GM04504 (cell line): ENCODE results near the gene CEP63.
"Not testable (repeated sequence)": the region's sequence is repeated elsewhere in the genome, so short reads cannot be mapped to it uniquely, and the experiment has no call there.

ENCODE experiments used
- DNase-seq: peaks from one replicate; pipeline ENCODE4 v3.0.0-alpha.2; 2012; ENCODE audit warnings: low read depth

CEP63 gene

DNA sequence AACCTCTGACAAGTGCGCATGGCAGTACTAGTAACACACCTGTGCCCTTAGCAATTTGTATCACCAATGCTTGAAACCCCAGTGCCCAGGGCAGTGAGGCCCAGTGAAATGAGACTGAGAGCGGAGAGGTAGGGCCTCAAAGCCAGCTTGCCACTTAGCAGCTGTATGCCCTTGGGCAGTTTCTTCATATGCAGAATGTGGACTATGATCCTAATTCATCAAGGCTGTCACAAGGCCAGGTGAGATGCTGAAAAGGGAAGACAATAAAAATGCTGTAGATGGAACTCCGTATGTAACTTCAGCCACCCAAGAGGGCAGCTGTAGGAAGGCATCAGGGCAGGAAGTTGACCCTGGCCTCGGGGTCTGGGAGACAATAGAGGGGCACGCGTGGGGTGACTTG is 90.6 kb downstream of the CEP63 start:
- DNase-seq = no peak

DNA sequence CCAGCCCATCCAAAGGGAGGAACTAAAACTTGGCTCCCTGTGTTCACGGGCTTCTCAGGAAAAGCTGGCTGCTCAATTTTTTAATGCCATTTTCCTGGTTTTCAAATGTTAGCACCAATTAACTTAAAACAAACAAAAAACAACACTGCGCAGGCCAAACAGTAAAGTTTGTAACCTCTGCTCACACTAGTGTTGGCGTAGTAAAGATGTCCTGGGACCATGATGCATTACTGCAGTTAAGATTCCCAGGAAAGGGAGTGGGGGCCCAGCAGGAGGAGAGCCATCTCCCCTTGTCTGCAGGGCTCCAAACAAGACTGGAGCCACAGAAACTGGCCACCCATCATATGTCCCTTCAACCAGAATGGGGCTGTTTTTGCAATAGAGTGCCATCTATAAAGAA is 91.0 kb downstream of the CEP63 start:
- DNase-seq = no peak

DNA sequence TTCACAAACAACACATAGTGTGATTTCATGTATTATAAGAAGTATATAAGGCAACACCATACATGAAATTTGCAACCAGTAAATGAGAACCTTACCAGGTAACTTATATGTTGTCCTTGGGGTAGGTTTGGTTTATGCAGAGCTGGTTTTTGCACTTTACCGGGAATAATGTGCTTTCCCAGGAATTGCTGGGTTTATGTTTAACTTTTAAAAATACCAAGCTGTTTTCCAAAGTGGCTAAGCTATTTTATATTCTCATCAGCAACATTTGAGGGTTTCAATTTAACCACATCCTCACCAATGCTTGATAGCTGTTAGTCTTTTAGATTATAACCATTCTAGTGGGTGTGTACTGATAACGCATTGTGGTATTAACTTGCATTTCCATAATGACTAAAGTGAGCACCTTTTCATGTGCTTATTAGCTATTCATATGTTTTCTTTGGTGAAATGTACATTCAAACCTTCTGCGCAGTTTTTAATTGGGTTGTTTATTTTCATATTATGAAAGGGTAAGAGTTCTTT is 93.3 kb downstream of the CEP63 start:
- no peak for DNase-seq

DNA sequence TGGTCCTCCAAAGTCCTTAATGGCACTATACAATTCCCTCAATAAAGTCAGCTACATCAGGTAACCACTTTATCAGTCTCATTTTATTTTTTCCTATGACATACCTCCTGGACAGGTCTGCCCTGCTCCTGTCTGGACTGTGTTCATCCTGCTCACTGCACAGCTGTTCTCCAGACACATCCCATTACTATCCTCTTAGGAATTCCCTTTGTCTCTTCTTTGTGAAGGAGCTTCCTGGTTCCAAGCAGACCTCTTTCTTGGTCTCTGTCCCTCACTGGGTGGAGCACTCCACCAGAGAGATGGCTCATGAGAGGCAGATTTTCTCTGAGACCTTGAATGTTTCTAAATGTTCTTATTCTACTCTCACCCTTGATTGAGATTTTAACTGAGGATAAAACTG is 104.9 kb downstream of the CEP63 start:
- peak; percentile 3 for DNase-seq

DNA sequence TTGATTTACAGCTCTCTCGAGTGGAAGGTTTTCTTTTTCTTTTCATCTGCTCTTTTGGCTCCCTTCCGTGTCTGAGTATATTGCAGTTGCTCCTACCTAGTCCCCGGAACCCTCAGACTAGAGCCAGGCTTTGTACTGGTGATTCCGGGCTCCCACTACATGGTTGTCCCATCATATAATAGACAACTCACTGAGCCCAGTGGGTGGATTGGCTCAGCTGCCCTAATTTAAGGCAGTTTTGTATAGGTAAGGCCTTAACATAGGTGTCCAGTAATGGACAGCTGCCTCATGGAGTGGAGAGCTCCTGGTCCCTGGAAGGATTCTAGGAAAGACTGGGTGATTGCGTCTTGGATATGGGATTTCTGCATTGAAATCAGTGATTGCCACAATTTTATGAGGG is 106.9 kb downstream of the CEP63 start:
- no peak for DNase-seq

DNA sequence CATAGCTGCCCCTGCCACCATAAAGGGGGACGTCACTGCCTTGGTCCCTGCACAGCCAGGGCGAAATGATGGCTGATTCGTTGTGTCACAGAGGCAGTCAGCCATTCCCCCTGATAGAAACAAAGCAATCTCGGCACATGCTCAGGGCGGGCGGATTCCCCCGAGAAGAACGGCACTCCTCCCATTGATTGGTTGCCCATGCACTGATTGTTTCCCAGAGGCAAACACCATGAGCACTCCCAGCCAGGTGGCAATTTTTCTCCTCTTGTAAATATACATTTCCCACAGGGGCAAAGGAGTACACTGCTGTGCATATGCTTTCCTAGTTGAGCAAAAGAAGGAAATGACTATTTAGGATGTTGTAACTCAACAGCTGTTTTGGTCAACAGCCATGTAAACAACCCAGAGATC is 108.5 kb downstream of the CEP63 start:
- DNase-seq = no peak

DNA sequence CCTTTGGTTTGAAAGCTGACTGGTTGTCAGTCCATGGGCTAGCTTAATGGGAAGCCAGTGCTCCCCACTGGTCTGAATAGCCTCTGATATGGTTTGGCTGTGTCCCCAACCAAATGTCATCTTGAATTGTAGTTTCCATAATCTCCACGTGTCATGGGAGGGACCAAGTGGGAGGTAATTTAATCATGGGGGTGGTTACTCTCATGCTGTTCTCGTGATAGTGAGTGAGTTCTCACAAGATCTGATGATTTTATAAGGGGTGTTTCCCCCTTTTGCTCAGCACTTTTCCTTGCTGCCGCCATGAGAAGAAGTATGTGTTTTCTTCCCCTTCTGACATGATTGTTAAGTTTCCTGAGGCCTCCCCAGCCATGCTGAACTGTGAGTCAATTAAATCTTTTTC is 109.1 kb downstream of the CEP63 start:
- not testable (repeated sequence) for DNase-seq

DNA sequence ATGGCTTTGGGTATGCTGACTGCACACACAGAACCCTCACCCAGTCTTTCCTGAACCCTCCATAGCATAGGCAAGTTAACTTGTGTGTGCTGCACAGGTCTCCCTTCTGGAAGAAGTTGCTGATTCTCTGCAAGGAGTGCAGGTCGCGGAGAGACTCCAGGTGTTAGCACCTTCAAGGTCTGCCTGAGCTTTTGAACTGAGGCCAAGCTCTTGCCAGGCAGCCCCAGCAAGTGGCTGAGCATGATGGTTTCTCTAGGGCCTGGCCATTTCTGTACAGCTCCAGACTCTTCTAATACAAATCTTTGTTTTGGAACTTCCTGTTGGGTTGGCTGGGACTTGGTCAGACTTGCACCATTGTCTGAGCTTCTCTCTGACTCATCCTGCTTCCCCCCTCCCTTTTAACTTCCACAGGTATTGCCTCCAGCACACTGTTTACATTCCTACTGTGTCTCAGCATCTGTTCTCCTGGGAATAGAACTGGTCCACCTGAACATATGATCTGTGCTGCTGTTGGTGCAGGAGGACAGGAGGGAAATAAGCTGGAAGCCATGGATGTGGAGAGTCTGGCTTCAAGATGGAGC is 111.6 kb downstream of the CEP63 start:
- DNase-seq = no peak

DNA sequence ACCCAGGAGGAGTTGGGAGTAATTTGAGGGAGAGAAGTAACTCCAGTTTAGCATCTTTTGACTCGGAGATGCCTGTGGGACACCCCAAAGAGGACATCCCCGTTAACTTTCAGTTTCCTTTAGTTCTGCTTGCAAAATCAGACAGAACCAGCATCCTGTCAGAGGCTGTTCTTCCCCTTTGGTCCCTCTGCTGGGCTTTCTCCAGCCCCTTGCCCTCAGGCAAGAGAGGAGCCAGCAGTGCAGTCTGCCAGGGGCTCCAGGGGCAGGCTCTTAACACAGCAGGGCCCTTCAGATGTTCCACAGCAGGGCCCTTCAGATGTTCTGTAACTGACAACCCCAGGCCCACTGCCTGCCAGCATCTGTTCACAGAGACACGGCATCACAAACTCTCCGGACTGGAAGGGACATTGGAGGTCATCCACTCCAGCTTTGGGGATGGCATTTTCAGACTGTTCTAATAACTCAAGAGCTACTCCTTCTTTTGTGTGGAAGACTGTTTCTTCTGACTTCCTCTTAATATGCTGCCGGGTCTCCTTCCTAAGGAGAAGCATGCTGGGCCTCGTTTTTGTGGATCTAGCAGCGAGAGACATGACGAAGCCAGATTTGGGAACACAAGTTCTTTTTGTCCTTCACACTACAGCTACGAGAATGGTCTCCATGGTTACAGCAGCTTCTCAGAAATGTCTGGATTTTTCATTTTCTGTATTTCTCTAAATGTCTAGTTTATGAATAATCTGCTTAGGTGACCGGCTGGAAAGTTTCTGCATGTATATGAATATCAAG is 113.1 kb downstream of the CEP63 start:
- no peak for DNase-seq

DNA sequence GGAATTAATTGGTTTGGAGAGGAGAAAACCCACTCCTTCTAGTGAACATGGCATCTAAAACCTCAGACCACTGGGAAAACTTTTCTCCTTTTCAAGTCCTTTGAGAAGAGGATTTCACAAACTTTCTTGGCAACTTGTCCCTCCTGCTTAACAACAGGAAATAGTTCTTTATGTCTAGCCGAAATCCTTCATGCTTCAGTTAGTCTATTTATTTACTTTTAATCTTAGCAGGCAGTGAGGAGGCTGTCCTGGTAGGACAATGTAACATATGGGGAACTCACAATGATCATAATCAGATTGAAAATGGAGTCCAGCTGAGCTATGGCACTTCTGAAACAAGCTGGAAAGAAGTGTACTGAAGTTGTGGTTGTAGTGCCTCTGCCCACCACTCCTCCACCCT is 114.3 kb downstream of the CEP63 start:
- no peak for DNase-seq

DNA sequence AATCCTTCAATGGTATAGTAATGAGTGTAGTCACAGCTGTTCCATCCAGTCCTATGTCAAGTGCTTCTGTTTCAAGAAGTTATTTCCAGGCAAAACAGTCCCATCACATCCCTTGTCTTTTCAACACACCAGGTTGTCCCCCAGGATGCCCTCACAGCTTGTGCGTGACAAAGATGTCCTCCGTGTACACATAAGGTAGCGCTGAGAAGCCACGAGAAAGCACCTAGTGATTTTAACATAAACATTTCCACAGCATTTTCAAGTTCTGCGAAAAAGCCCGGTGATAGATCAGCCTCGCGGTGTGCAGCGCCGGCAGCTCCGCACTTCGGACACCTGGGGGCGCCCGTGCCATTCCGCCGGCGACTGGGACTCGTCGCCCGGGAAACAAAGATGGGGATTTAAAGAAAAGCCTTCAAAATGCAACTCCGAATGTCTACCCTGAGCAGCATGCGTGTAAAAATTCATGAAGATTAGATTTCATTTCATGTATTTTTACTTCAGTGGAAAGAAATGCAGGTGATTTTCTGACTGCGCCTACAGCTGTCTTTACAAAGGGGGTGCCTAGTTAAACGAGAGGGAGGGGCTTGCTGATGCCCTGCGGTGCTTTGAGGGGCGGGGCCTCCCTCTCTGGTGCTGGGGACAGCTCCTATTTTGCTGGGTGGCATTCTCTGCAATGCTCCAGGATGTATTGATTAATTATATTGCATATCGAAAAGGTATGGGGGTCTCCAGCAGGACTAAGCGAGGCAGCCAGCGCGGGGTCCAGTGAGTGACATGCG is 115.0 kb downstream of the CEP63 start:
- DNase-seq = peak; percentile 37

DNA sequence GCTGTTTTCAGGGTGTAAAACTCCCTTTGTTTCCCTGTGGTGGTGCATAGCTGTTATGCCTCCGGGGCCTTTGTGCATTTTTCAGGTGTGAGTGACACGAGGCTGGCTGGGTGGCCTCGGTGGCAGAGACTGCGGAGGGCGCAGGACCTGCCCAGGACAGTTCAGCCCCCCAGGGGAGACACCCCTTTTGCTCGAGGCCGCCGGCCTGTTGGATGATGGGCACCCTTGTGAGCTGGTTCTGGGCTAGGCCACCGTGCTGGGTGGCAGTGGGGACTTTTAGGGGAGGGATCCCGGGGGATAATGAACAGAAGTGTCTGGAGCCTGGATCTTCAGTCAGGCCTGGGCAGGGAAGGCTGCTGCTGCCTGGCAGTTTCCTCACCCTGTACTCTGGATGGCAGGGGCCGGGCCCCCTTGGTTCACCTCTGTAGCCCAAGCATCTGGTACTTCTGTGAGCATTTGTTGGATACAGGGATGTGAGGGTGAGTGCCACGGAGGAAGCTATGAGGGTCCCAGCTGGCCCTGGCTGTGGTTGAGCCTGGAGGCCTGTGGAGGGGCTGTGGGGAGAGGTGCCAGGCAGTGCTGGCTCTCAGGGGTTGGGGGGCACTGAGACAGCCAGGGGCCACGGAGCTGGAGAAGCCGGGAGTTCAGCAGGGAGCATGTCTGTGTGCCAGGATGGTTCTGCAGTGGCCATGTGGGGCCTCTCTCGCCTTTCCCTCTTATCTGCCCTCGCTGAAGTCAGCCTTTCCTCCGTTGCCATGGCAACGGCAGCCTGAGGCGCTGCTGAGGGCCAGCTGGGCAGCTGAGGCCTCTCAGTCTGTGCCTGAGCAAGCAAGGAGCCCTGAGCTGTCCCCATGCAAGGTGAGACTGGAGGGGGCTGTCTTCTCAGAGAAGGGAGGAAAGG is 115.9 kb downstream of the CEP63 start:
- peak; percentile 20 for DNase-seq

DNA sequence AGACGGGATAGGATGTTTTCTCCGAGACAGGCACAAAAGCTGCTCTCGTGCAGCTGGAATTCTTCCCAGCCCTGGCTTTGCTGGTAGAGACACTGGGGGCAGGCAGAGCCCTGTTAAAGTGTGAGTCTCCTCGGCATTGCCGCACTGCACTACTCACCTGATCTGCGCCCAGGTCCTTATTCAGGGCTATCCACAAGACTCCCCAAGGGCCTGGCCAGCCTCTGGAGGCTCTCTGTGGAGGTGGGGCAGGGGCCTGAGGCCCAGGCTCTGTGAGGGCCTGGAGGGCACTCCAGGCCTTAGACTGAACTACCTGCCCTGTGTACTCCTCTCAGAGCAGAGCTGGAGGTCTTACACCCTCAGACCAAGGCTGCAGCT is 116.6 kb downstream of the CEP63 start:
- no peak for DNase-seq

DNA sequence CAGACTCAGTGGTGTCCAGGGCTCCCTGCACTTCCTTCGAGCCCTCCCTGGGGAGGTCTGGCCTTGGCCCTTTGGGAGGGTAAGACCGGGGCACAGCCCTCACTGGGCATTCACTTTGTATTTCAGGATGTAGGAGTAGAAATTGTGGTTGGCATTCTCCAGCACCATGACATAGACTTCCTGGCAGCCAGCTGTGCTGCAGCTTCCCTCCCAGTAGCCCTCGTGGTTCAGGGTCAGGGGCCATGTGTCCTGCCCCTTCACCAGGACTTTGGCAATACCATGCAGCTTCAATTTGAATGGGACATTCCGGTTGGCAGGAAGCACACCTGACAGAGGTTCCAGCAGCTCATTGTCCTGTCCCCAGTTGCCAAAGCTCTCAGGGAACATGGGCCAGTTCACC is 117.6 kb downstream of the CEP63 start:
- no peak for DNase-seq

DNA sequence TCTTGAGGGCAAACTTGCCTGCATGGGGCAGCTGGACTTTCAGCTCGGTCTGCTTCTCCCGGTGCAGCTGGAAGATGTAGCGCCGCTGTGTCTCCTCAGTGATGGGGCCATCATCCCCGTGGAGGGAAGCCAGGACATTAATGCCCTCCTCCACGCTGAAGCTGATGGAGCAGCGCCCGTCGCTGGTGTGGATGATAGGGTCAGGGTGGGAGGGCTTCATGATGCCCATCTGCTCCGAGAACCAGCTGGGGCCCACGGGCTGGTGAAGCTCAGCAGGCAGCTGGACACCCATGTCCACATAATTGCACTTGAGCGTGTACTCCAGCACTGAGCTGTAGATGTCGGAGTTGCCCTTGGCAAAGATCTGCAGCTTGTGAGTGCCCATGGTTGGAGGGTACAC is 118.1 kb downstream of the CEP63 start:
- no peak for DNase-seq

DNA sequence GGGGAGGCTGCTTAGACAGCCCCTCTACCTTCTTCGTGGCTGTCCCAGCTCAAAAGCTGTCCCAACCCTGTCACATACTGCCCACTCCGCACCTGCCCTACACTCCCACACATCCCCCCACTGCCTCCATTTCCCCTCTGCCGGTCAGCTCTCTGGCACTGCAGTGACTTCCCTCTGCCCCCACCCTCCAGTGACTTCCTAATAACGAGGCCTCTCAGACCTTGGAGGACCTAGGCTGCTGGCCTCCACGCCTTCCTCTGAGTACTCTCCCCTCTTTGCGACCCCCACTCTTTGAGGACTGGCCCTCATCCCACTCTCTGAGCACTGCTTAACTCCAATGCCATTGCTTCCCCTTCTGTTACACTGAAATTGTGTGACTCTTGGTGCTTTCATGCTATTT is 119.7 kb downstream of the CEP63 start:
- no peak for DNase-seq

DNA sequence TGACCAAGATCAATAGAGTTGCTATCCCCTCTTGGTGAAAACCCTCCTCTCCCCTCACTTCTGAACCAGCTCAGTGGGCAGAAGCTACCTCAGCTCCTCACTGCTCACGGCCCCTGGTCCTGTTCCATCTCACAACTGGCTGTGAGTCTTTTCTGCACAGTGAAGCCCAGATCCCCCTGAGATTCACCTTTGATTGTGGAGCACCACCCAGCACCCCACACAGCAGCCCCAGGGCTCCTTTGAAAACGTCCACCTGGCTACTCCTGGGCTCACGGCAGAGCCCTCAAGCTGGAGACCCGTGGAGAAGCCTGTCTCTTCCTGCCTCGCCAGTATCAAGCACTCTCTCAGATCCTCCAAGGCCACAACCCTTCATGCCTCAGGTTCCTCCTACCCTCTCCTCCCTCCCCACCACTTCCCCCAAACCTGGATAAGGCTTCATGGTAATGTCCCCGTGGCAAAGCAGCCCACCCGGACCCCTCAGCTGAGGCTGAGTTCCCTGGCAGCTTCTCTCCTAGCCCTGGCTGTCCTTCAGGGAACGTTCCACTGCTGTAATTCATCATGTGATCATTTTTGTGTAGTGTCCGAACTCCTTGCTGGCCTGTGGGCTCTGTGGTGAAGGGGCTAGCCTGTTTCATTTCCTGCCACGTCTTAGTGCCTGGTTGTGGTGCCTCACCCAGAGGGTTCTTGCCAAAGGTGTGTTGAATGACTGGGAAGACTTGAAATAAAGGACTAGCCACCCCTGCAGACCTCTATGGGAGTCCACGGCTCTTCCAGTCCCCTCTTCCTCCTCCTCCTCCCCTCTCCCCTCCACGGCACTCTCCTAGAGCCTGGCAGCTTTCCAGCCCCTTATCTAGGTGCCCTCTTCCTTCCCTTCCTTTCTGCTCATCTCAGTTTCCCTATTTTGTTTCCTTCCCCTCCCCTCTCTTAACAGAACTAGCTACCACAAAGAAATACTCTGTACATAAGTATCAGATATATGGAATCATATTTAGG is 120.5 kb downstream of the CEP63 start:
- no peak for DNase-seq

DNA sequence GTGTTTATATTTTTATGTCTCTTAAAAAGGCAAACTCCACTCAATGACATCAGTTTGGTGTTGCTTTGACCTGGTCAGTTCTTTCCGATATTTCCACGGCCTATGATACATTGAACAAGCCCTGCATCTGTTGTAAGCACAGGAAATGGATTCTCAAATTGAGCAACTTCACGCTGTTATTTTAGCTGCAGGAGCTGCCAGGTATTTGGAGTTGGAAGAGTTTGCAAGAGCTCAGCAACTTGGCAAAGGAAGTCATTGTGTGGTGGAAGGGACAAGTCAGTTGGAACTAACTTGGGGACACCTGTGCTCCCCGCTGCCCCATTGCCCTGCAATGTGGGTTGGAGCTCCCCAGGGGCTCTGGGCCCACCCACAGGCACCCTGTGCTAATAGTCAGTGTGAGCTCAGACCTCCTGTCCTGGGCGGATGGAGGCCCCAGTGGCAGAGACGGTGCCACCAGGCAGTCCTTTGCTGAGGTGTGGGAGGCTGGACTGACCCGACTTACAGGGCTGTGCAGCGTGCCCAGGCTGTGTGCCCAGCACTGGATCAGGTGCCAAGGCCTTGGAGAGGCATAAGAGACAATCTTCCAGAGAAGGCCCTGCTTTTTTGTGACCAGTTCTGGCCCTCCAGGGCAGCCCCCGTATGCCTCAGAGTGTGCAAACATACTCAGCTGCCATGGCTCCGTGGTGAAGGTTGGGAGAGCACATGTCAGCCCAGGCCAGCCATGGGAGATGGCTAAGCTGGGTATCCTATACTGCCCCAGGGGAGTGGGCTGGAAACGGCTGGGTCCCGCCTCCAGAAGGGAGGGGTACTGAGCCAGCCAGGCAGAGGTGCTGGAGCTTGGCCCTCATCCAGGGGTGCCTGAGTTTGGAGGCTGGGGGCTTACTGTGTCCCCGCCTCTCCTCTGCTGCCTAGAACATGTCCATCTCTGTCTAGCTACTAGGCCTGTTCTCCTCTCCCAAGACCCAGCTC is 121.5 kb downstream of the CEP63 start:
- no peak for DNase-seq

DNA sequence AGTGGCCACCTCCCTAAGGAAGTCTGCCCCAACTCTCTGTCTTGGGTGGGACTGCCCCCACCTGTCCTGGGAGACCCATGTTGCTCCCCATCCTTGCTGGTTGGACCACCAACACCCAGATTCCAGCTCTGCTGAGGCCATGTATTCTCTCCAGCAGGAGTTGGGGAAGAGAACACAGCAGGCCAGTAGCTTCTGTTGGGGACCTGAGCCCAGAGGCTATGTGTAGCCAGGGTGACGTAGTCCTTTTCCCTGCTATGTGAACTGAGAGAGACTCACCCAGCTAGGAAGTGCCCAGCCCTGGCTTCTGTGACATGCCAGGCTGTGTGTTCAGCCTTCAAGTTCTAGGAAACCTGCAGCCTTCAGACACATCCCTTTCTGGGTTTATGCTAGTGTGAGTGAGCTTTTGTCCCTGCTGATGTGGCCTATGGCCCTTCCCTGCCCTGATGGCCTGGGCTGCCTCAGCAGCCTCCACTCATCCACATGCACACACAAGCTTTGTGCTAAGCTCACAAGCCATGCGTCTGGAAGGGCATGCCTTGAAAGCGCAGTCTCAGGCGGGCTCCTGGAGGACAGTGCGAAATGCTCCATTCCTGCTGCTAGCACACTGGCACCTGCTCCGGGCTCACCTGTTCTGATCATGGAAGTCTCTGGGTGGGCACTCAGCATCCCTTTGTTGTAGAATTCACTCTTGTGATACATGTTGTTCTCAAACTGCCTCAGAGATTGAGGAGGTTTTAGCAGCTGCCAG is 122.3 kb downstream of the CEP63 start:
- DNase-seq = no peak
